GM12878 (cell line): ENCODE data around the gene KLF12. TPM values are rescaled to one million over a fixed set of nuclear protein-coding genes. Genes with fewer than 3 reads are reported as not detected.

Experiments
- CBX5 ChIP-seq: sonication (generic); IDR thresholded peaks from 2 replicates; pipeline ENCODE4 v1.6.1; 2016; ENCODE audit warnings: low read depth, moderate library complexity, mild to moderate bottlenecking, inconsistent platforms
- CTCF ChIP-seq, 3 experiments: IDR thresholded peaks in 2 of 3; conservative IDR thresholded peaks in 1 of 3; 2 replicates each; pipeline ENCODE4 v1.5.1; 2011; ENCODE audit warnings: low read depth in 3 of 3, low read length in 3 of 3, mild to moderate bottlenecking in 3 of 3, control low read depth in 2 of 3, moderate library complexity in 2 of 3, inconsistent platforms in 1 of 3, mixed read lengths in 1 of 3; ENCODE audit not compliant: control insufficient read depth in 2 of 3, insufficient read depth in 1 of 3; ENCODE audit errors: extremely low read depth in 1 of 3
- EED ChIP-seq: sonication (generic); IDR thresholded peaks from 2 replicates; pipeline ENCODE4 v1.6.1; 2016; ENCODE audit warnings: antibody characterized with exemption, low read depth
- KAT2A ChIP-seq: conservative IDR thresholded peaks from 2 replicates; pipeline ENCODE4 v1.6.1; 2011; ENCODE audit warnings: low read depth, low read length; ENCODE audit not compliant: control insufficient read depth
- MXI1 ChIP-seq: fragments of 150-350 bp; IDR thresholded peaks from 2 replicates; pipeline ENCODE4 v1.6.1; 2011; ENCODE audit warnings: low read depth, mild to moderate bottlenecking, inconsistent platforms, low read length, improper control_type of control experiment
- MYB ChIP-seq: fragments of 150-350 bp; IDR thresholded peaks from 2 replicates; pipeline ENCODE4 v1.6.1; 2014; ENCODE audit warnings: mild to moderate bottlenecking, low read depth, low read length, borderline replicate concordance
- NKRF ChIP-seq: fragments of 450-650 bp; conservative IDR thresholded peaks from 2 replicates; pipeline ENCODE4 v1.6.1; 2017; ENCODE audit warnings: mild to moderate bottlenecking, moderate library complexity
- NR2C2 ChIP-seq: IDR thresholded peaks from 2 replicates; pipeline ENCODE4 v1.6.1; 2011; ENCODE audit warnings: borderline replicate concordance, low read depth; ENCODE audit not compliant: control insufficient read depth, insufficient read length
- NRF1 ChIP-seq: conservative IDR thresholded peaks from 2 replicates; pipeline ENCODE4 v1.6.1; 2011; ENCODE audit warnings: mild to moderate bottlenecking, low read depth, low read length, improper control_type of control experiment
- PML ChIP-seq: IDR thresholded peaks from 2 replicates; pipeline ENCODE4 v1.6.1; 2012; ENCODE audit warnings: low read length, inconsistent platforms
- RELA ChIP-seq: fragments of 450-650 bp; IDR thresholded peaks from 2 replicates; pipeline ENCODE4 v1.8.0; 2014; ENCODE audit warnings: borderline replicate concordance; ENCODE audit not compliant: partially characterized antibody
- RELB ChIP-seq: fragments of 450-650 bp; IDR thresholded peaks from 2 replicates; pipeline ENCODE4 v1.6.1; 2017; ENCODE audit warnings: low read depth, mild to moderate bottlenecking, moderate library complexity
- SREBF2 ChIP-seq: IDR thresholded peaks from 2 replicates; pipeline ENCODE4 v1.6.1; 2012; ENCODE audit warnings: mild to moderate bottlenecking, low read length
- SUPT20H ChIP-seq: IDR thresholded peaks from 2 replicates; pipeline ENCODE4 v1.6.1; 2011; ENCODE audit warnings: low read depth, mild to moderate bottlenecking, low read length, moderate library complexity, borderline replicate concordance; ENCODE audit not compliant: control insufficient read depth
- TARDBP ChIP-seq: IDR thresholded peaks from 2 replicates; pipeline ENCODE4 v1.6.1; 2016; ENCODE audit warnings: borderline replicate concordance
- TBL1XR1 ChIP-seq: IDR thresholded peaks from 2 replicates; pipeline ENCODE4 v1.6.1; 2012; ENCODE audit warnings: low read depth, low read length, improper control_type of control experiment
- TCF7 ChIP-seq: IDR thresholded peaks from 2 replicates; pipeline ENCODE4 v1.6.1; 2014; ENCODE audit warnings: antibody characterized with exemption, borderline replicate concordance
- ZNF592 ChIP-seq: fragments of 450-650 bp; IDR thresholded peaks from 2 replicates; pipeline ENCODE4 v1.6.1; 2017; ENCODE audit warnings: mild to moderate bottlenecking, moderate library complexity
- ZSCAN29 ChIP-seq: fragments of 450-650 bp; IDR thresholded peaks from 2 replicates; pipeline ENCODE4 v1.6.1; 2017; ENCODE audit warnings: mild to moderate bottlenecking, moderate library complexity
- polyA plus RNA-seq, 11 experiments: library from polyadenylated mRNA; depleted of rRNA in 4 of 11; unstranded in 6 of 11; stranded (reverse) in 5 of 11; fragments of >200 nt; fragmentation: Nextera tagmentation in 4 of 11; fragmentation: Illumina TruSeq in 1 of 11; extraction: Ambion mirVana in 4 of 11; extraction: Trizol in 1 of 11; gene quantifications; 1 replicate in 1 of 11; 2 replicates in 10 of 11; pipeline versions ENCODE4 v1.2.1 to v1.2.3, GENCODE V29; 2011 to 2016; ENCODE audit warnings: inconsistent platforms in 2 of 11, missing spikeins in 2 of 11, low read depth in 1 of 11
- total RNA-seq, 4 experiments: library from RNA; depleted of rRNA in 3 of 4; stranded (reverse); fragments of >200 nt in 3 of 4; fragmentation: Illumina TruSeq in 1 of 4; extraction: Trizol in 1 of 4; gene quantifications; 2 replicates each; pipeline versions ENCODE4 v1.2.1 to v1.2.3, GENCODE V29; 2013 to 2021

KLF12 gene
- total and polyA plus RNA-seq, 10 of the 15 experiments (the other 5 are each of a cell fraction or from before 2014, with no cell fraction given) = 0.11 to 11.4 (median 0.98) TPM

- TF ChIP-seq CBX5 (peak; percentile 36; the same call in 1 of the 2 replicates), NR2C2 (no peak), MXI1 (no peak; the same call in 1 of the 2 replicates), TBL1XR1 (peak; percentile 51), RELB (peak; percentile 49), ZNF592 (no peak), CTCF (IDR thresholded peaks at IDR 0.05 in 2 of 3, conservative IDR thresholded peaks at IDR 0.05 in 1 of 3; ENCODE audit: control insufficient read depth in 2 of 3, extremely low read depth in 1 of 3, insufficient read depth in 1 of 3, low read depth in 3 of 3, low read length in 3 of 3) (no peak), MYB (no peak), NRF1 (0 out of 2 replicates have a peak, but pooled peaks have one; percentile 32), SUPT20H (no peak), ZSCAN29 (no peak), NKRF (no peak), TARDBP (no peak), SREBF2 (no peak), RELA (peak; percentile 65), KAT2A (no peak), EED (no peak), PML (no peak), TCF7 (no peak)
Measured at GRCh38 chr13:74133657-74134201, 475 bp downstream of the KLF12 start (continued).
